Esophagus squamous epithelium (tissue), 5 donors: ENCODE results near the gene RARB. TPM values are rescaled to one million over a fixed set of nuclear protein-coding genes. Genes with fewer than 3 reads are reported as not detected.

Source experiments
- DNase-seq: peaks from one replicate; lab custom pipeline; 2025; lab: John Stamatoyannopoulos, UW
- H3K27ac ChIP-seq, 4 donors: fragments of 200-600 bp; sonication (generic); one replicate each; pipeline ENCODE4 v1.5.1; 2016 to 2019; ENCODE audit warnings: mild to moderate bottlenecking in 1 of 4
- H3K27me3 ChIP-seq, 4 donors: fragments of 200-600 bp; sonication (generic); 1 replicate in 3 of 4; 2 replicates in 1 of 4; pipeline versions ENCODE4 v1.5.1 to v1.6.0; 2017 to 2021; ENCODE audit warnings: antibody characterized with exemption in 1 of 4
- H3K36me3 ChIP-seq, 3 donors: fragments of 200-600 bp; sonication (generic); one replicate each; pipeline ENCODE4 v1.5.1; 2016 to 2019
- H3K4me1 ChIP-seq, 3 donors: fragments of 200-600 bp; sonication (generic); one replicate each; pipeline ENCODE4 v1.5.1; 2017 to 2019
- H3K4me3 ChIP-seq, 4 donors: fragments of 200-600 bp; sonication (generic); 1 replicate in 3 of 4; 2 replicates in 1 of 4; pipeline ENCODE4 v1.5.1; 2016 to 2019; ENCODE audit warnings: mild to moderate bottlenecking in 2 of 4, moderate library complexity in 1 of 4
- H3K9me3 ChIP-seq, 3 donors: fragments of 200-600 bp; sonication (generic); one replicate each; pipeline ENCODE4 v1.5.1; 2016 to 2019
- CTCF ChIP-seq, 6 experiments: fragments of 450-650 bp in 4 of 6; fragments of 200-600 bp in 2 of 6; sonication (generic) in 2 of 6; IDR thresholded peaks; one replicate each; pipeline ENCODE4 v1.5.1; 2016 to 2019; ENCODE audit warnings: antibody characterized with exemption in 6 of 6, mild to moderate bottlenecking in 4 of 6, moderate library complexity in 4 of 6
- POLR2A ChIP-seq, 4 donors: fragments of 450-650 bp; IDR thresholded peaks; one replicate each; pipeline ENCODE4 v1.6.1; 2017; ENCODE audit warnings: antibody characterized with exemption in 4 of 4, mild to moderate bottlenecking in 4 of 4, moderate library complexity in 3 of 4
- WGBS, 2 donors: methylation state at CpG; one replicate each; pipeline ENCODE4 v1.1.5; 2018; 5-methylcytosine and 5-hydroxymethylcytosine counted together
- intact Hi-C: fragments of 100-400 bp; cut with DNase I; formaldehyde crosslinking; loops from one replicate; pipeline ENCODE4 v1.15.0; 2022
- total RNA-seq, 4 donors: library from RNA; depleted of rRNA; stranded (reverse); fragments of >200 nt; gene quantifications; one replicate each; pipeline ENCODE4 v1.1.0, GENCODE V29; 2016
- donor health status: DM: yes; HTN: yes; CAD: no.

RARB gene
- total RNA-seq, 4 donors from 2014 or later, result 1.9 to 9.0 (median 3.5) TPM

GRCh38 chr3:25511972-25512721, 84.1 kb downstream of the RARB start:
- no peak for DNase-seq
- Histone ChIP-seq H3K4me3 (no peak overlapping the region), H3K4me1 (peaks cover 0 to 38% (median 2%) of the 10 kb centered on the region in 3 donors), H3K27me3 (no peaks in the 10 kb centered on the region), H3K36me3 (no peaks in the 10 kb centered on the region), H3K9me3 (no peaks in the 10 kb centered on the region), H3K27ac (no peak overlapping the region)
- 86 to 94% methylated on average over 10 of the region's 10 CpGs for WGBS, 2 donors
- intact Hi-C loops, result no loop called here
- TF ChIP-seq POLR2A (IDR thresholded peaks at IDR 0.05), result no peak
- no peak for TF ChIP-seq CTCF (IDR thresholded peaks at IDR 0.05)

GRCh38 chr3:25513642-25514266, 85.7 kb downstream of the RARB start:
- Histone ChIP-seq H3K4me1 (peaks cover 0 to 23% (median 2%) of the 10 kb centered on the region in 3 donors), H3K9me3 (no peaks in the 10 kb centered on the region), H3K27ac (no peak overlapping the region), H3K36me3 (no peaks in the 10 kb centered on the region), H3K4me3 (no peak overlapping the region), H3K27me3 (no peaks in the 10 kb centered on the region)
- WGBS, 2 donors, result 65 to 67% methylated on average over 3 of the region's 3 CpGs
- intact Hi-C loops, result no loop called here
- no peak for DNase-seq
- TF ChIP-seq CTCF (IDR thresholded peaks at IDR 0.05) (no peak), POLR2A (IDR thresholded peaks at IDR 0.05) (no peak)

GRCh38 chr3:25515171-25515570, 87.1 kb downstream of the RARB start:
- no peaks in the 10 kb centered on the region for H3K9me3 ChIP-seq
- no peak overlapping the region for H3K27ac ChIP-seq
- no peak overlapping the region for H3K4me3 ChIP-seq
- peaks cover 0 to 9% (median 0%) of the 10 kb centered on the region in 3 donors for H3K4me1 ChIP-seq
- TF ChIP-seq CTCF (IDR thresholded peaks at IDR 0.05), result no peak
- no peak for TF ChIP-seq POLR2A (IDR thresholded peaks at IDR 0.05)
- H3K27me3 ChIP-seq, result no peaks in the 10 kb centered on the region
- H3K36me3 ChIP-seq, result no peaks in the 10 kb centered on the region
- intact Hi-C loops, result no loop called here
- no peak for DNase-seq

- peaks cover 0 to 9% (median 4%) of the 10 kb centered on the region in 3 donors for H3K4me1 ChIP-seq
- 89% methylated on average over 8 of the region's 8 CpGs for WGBS, 2 donors
- H3K36me3 ChIP-seq, result no peaks in the 10 kb centered on the region
Observed at GRCh38 chr3:25520926-25521559, 93.0 kb downstream of the RARB start.

More at GRCh38 chr3:25520926-25521559, 93.0 kb downstream of the RARB start:
- TF ChIP-seq CTCF (IDR thresholded peaks at IDR 0.05), result no peak
- no peak for TF ChIP-seq POLR2A (IDR thresholded peaks at IDR 0.05)
- intact Hi-C loops, result no loop called here
- H3K27me3 ChIP-seq, result no peaks in the 10 kb centered on the region
- no peaks in the 10 kb centered on the region for H3K9me3 ChIP-seq
- H3K4me3 ChIP-seq, result no peak overlapping the region
- H3K27ac ChIP-seq, result no peak overlapping the region
- DNase-seq, result no peak
